Measurements from ENCODE around the gene PPAN.

PPAN gene

GRCh38 chr19:10092648-10093294 lies 13.4 kb upstream of the PPAN start:
- no peak for DNase-seq

GRCh38 chr19:10093295-10094186 lies 12.6 kb upstream of the PPAN start:
- no peak for DNase-seq

DNA sequence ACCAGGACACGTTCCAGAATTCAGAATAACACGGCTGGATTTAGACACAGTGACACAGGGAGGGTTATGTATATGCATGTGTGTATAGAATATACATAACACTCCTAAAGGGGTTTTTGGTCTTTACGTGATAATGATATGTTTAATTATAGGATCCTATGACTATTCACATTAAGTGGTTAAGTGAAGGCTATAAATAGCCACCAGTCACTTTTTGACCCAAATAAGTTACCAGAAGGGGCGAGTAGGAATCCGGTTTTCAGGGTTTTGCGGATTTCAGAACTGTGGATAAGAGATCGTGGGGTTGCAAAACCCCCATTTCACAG lies 10.6 kb upstream of the PPAN start:
- DNase-seq = no peak

DNA sequence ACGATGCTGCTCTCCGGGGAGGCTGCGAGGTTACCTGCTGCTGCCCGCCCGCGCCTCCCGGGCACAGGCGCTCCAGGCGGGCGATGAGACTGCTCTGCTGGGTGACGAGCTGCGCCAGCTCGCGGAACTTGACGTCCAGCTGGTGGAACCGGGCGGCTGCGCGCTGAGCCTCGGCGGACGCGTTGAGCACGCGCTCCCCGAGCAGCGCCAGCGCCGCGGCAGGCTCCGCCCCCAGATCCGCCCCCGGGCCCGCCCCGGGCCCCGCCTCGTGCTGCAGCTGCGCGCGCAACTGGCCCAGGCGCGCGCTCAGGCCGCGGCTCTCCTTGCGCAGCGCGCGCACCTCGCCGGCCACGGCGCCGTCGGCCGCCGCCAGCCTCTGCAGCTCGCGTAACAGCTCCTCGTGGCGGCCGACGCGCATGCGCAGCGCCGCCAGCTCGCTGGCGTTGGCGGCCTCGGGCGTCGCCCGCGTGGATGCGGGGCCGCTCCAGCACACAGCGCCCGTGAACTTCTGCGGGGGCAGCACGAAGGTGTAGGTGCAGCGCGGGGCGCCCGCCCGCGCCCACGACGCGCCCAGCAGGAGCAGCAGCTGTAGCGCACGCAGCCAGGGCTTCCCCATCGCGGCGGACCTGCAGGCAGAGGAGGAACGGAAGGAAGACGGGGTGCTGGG lies 10.1 kb upstream of the PPAN start:
- peak; percentile 93 for DNase-seq

GRCh38 chr19:10096615-10096963 lies 9.6 kb upstream of the PPAN start:
- DNase-seq = no peak

GRCh38 chr19:10100163-10100785 lies 5.9 kb upstream of the PPAN start:
- no peak for DNase-seq

- DNase-seq = no peak
Measured at GRCh38 chr19:10102787-10103236, 3.4 kb upstream of the PPAN start.

DNA sequence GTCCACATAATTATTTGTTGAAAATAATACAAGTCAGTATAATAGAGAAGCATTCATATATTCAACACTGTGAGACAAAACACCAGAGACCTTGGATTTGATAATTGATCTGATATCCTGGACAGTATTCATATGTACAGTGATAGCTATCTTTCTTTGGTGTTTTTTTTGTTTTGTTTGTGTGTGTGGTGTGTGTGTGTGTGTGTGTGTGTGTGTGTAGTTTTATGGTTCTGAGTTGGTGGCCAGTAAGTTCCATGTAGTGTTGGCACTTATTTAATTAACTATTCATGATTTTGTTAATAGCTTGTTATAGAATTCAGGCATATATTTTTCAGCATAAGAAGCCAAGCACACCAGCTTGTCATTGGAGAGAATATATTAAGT lies 2.0 kb upstream of the PPAN start:
- peak; percentile 43 for DNase-seq

- peak; percentile 95 for DNase-seq
Measured at GRCh38 chr19:10104665-10105508, 1.3 kb upstream of the PPAN start.

DNA sequence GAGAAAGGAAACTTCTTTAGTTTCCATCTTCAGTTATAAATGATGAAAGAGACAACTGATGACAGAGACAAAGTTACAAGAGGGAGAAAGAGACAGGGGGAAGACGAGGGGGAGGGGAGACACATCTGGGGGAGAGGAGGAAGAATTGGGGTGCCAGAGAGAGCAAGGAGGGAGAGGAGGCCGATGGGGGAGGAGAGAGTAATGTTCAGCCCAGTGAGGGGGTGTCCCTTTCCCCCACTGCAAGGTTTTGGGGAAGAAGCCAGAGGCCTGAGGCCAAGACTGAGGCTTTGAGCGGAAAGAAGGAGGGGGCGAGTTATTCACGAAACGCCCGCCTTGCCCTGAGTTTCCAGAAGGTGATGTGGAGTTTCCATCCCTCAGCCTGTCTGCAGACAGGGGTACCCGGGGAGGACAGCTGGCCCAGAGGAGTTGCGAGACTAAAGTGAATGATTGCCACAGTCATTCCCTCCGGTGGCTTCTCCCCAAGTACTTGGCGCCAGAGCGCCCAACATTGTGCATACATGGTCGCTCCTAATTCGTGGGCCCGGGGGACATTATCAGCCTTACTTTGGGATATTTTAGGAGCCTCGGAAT lies 558 bp upstream of the PPAN start:
- DNase-seq = peak; percentile 71

- no peak for DNase-seq
Measured at GRCh38 chr19:10107254-10107653, 1.1 kb downstream of the PPAN start.

DNA sequence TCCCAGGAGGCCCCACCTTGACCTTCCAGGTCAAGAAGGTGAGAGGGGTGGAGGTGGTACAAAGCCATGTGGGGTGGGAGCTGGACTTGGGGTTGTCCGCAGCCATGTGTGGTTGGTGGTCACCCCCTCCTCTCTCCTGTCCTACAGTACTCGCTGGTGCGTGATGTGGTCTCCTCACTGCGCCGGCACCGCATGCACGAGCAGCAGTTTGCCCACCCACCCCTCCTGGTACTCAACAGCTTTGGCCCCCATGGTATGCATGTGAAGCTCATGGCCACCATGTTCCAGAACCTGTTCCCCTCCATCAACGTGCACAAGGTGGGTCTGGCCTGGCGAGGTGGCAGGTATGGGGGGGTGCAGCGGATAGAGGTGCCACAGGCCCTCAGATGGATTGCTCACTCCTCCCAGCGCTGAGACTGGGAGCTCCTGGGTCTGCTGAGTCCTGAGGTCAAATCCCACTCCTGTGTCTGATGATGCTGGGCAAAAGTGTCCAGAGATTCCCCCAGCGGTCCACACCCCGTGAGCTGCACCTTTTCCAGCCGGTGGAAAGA lies 1.7 kb downstream of the PPAN start:
- DNase-seq = no peak

DNA sequence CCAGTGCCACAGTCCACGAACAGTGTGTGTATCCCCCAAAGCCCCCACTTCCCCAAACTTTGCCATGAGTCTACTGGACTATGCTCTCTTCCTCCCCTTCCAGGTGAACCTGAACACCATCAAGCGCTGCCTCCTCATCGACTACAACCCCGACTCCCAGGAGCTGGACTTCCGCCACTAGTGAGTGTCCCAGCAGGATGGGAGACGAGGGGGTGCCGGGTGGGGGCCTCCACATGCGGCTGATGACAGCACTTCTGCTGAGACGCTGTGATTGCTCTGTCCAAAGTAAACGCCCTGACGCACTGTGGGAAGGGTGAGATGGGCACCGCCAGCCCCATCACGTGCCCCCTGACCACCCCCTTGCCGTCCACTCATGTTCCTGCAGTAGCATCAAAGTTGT lies 3.4 kb downstream of the PPAN start:
- DNase-seq = no peak

DNA sequence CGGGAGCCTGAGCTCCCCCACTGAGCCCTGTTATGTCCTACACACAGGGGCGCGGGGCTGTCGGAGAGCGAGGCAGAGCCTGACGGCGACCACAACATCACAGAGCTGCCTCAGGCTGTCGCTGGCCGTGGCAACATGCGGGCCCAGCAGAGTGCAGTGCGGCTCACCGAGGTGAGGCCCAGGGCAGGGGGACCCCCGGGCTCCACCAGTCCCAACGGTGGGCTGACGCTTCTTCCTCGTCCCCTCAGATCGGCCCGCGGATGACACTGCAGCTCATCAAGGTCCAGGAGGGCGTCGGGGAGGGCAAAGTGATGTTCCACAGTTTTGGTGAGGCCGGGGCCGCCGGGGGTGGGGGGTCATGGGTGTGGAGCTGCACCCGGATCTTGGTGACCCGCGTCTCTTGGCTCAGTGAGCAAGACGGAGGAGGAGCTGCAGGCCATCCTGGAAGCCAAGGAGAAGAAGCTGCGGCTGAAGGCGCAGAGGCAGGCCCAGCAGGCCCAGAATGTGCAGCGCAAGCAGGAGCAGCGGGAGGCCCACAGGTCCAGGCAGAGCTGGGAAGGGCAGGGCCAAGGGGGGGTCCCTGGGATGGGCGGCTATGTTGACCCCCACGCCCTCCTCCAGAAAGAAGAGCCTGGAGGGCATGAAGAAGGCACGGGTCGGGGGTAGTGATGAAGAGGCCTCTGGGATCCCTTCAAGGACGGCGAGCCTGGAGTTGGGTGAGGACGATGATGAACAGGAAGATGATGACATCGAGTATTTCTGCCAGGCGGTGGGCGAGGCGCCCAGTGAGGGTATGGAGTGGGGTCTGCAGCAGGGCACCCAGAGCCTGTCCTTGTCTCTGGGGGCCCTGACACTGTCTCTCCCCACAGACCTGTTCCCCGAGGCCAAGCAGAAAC lies 4.2 kb downstream of the PPAN start:
- DNase-seq = no peak

DNA sequence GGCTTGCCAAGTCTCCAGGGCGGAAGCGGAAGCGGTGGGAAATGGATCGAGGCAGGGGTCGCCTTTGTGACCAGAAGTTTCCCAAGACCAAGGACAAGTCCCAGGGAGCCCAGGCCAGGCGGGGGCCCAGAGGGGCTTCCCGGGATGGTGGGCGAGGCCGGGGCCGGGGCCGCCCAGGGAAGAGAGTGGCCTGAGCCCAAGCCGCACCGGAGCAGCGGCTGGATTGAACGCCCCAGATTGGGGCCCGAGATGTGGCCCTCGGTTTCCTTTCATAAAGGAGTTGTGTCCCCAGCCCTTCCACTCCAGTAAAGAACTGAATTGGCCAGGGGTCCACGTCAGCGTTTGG lies 4.8 kb downstream of the PPAN start:
- DNase-seq = no peak

DNA sequence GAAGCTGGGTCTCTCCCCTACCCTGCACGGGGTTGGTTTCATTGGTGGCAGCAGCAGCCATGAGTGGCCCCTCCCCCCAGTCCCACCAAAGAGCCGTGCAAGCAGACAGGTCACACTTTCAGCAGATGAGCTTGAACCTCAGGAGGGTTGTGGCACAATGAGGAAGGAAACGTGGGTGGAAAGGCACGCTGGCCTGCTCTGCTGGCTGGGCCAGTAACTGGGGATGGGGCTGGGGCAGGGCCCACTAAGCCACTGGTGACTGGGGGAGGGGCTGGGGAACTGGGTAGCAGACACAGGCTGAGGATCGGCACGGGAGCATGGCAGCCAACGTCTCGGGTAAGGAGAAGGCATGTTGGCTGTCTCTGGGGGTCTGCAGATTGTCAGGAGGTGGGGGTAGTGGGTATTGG lies 5.2 kb downstream of the PPAN start, which contains the start of gene P2RY11:
TSS of gene P2RY11 (plus strand) at position 289 of the 407 bp plus-strand sequence. CDS start at position 318, 29 bp downstream.
- DNase-seq = peak; percentile 73

DNA sequence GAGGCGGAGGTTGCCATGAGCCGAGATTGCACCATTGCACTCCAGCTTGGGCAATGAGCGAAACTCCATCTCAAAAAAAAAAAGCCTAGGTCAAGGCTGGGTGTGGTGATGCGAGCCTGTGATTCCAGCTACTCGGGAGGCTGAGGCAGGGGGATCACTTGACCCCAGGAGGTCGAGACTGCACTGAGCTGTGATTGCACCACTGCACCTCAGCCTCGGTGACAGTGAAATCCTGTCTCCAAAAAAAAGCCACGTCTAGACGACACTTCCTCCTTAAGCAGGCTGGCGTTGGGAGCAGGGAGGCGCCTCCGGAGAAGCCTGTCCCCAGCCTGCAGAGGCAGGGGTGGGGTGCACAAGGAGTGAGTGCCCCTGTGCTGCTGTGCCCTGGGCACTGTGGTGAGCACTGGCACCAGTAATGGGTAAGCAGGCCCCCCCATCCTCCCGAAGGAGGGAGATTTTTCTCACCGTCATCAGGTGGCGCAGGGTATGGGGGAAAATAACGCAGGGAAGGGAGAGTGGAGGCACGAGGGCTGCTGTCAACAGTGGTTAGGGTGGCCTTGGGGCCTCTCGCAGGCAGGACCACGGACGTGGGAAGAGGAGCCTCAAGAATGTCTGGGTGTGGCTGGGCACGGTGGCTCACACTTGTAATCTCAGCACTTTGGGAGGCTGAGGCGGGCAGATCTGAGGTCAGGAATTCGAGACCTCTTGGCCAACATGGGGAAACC lies 6.0 kb downstream of the PPAN start:
- DNase-seq = peak; percentile 69

- DNase-seq = peak; percentile 77
Measured at GRCh38 chr19:10112895-10113591, 6.9 kb downstream of the PPAN start.

- peak; percentile 40 for DNase-seq
Measured at GRCh38 chr19:10113592-10113963, 7.4 kb downstream of the PPAN start.

Data from CD4-positive, alpha-beta T cell treated with Interleukin-21 for 1 hour (primary cell).